ENCODE results near the gene KIAA1958. TPM values are rescaled to one million over a fixed set of nuclear protein-coding genes. Genes with fewer than 3 reads are reported as not detected.

The KIAA1958 gene
- total and polyA plus RNA-seq, 2 of the 4 experiments (the other 2 are of a cell fraction) = 0.65 to 1.8 TPM

GRCh38 chr9:112447283-112447761, 39.3 kb upstream of the KIAA1958 start:
- no peak overlapping the region for H4K91ac ChIP-seq (ENCODE audit: insufficient read depth, low read depth, low read length)
- peaks cover 4% of the 10 kb centered on the region; the same call in 1 of the 2 replicates for H3K9me1 ChIP-seq (ENCODE audit: insufficient read depth, low read length)
- H3K9me3 ChIP-seq (ENCODE audit: control insufficient read depth, insufficient read depth, low read length) = no peaks in the 10 kb centered on the region
- H3K4me2 ChIP-seq (ENCODE audit: low read depth, low read length) = peak overlapping the region; percentile 25
- H3K4me3 ChIP-seq (ENCODE audit: insufficient read depth, low read depth, low read length) = no peak overlapping the region
- intact Hi-C loops (cut with micrococcal nuclease) = no loop called here
- dilution Hi-C loops (cut with HindIII; ENCODE audit: low sequenced_read_pairs, unreplicated experiment) = no loop called here
- H2BK20ac ChIP-seq (ENCODE audit: low read depth, low read length) = no peak overlapping the region
- H2AK9ac ChIP-seq (replicated peaks; ENCODE audit: low read depth, low read length, poor library complexity) = no peak overlapping the region
- ATAC-seq (ENCODE audit: low read depth) (peak; percentile 79), DNase-seq (peak; percentile 68)
- no peak overlapping the region for H4K8ac ChIP-seq (ENCODE audit: low read depth in 2 of 2, low read length in 2 of 2)
- H2BK120ac ChIP-seq (ENCODE audit: low read depth, low read length) = no peak overlapping the region
- TF ChIP-seq MAFK (IDR thresholded peaks at IDR 0.05; ENCODE audit: low read depth, low read length) (no peak), CEBPB (IDR thresholded peaks at IDR 0.05; ENCODE audit: low read depth, low read length) (peak; percentile 29; the same call in 1 of the 2 replicates)
- H3K14ac ChIP-seq (replicated peaks; ENCODE audit: low read depth, low read length) = no peak overlapping the region
- no peaks in the 10 kb centered on the region; the same call in 1 of the 2 replicates for H3K36me3 ChIP-seq (ENCODE audit: control insufficient read depth, insufficient read depth, low read length)
- peaks cover 0 to 5% of the 10 kb centered on the region in 2 experiments; a peak in 1 of 4 replicates for H3K79me1 ChIP-seq (ENCODE audit: low read depth in 1 of 2, low read length in 2 of 2)
- H3K23ac ChIP-seq (ENCODE audit: low read depth, low read length) = no peak overlapping the region
- H4K5ac ChIP-seq (ENCODE audit: low read depth, low read length) = peak overlapping the region; percentile 5; the same call in 1 of the 2 replicates
- no peak overlapping the region for H3K4ac ChIP-seq (ENCODE audit: low read depth, low read length)
- H3K27me3 ChIP-seq (ENCODE audit: control insufficient read depth, insufficient read depth, low read length) = no peaks in the 10 kb centered on the region
- H3K27ac ChIP-seq (ENCODE audit: insufficient read depth, low read length) = peak overlapping the region; percentile 61; the same call in 1 of the 2 replicates
- WGBS, 2 experiments (ENCODE audit: extremely low coverage in 2 of 2, insufficient read length in 1 of 2) = no CpG with 5 or more reads among the region's 2 CpGs
- no peak overlapping the region for H2BK15ac ChIP-seq (ENCODE audit: low read depth, low read length)
- peak overlapping the region; percentile 5 for H2BK5ac ChIP-seq (ENCODE audit: low read depth, low read length, poor library complexity, severe bottlenecking)
- H2AFZ ChIP-seq (replicated peaks; ENCODE audit: low read length, poor library complexity) = no peak overlapping the region
- ChIA-PET POLR2A (ENCODE audit: unreplicated experiment) (no interaction called here), CTCF (no interaction called here)
- in situ Hi-C loops (cut with MboI; ENCODE audit: low sequenced_read_pairs) = no loop called here
- no peak overlapping the region for H3K9ac ChIP-seq (ENCODE audit: low read depth, low read length)
- H3K18ac ChIP-seq (ENCODE audit: low read depth, low read length) = no peak overlapping the region
- no peak overlapping the region for H2AK5ac ChIP-seq (ENCODE audit: low read depth, low read length)
- BruUV-seq (replicated peaks) = no TSS peak
- no peak overlapping the region for H3K56ac ChIP-seq (ENCODE audit: extremely low read depth, insufficient read depth, low read length)
- no peaks in the 10 kb centered on the region for H4K20me1 ChIP-seq (ENCODE audit: insufficient read depth, low read length)
- peaks cover 5% of the 10 kb centered on the region; the same call in 1 of the 2 replicates for H3K4me1 ChIP-seq (ENCODE audit: control insufficient read depth, insufficient read depth, low read length)
